ENCODE results near the gene EBF3. TPM values are rescaled to one million over a fixed set of nuclear protein-coding genes. Genes with fewer than 3 reads are reported as not detected.

The EBF3 gene
- total RNA-seq, 1 donor, result 6.0 TPM

- no peak overlapping the region for H3K4me3 ChIP-seq (ENCODE audit: low read depth, low read length)
- no peak for DNase-seq (ENCODE audit: low read depth)
- TF ChIP-seq, protein P1, sequence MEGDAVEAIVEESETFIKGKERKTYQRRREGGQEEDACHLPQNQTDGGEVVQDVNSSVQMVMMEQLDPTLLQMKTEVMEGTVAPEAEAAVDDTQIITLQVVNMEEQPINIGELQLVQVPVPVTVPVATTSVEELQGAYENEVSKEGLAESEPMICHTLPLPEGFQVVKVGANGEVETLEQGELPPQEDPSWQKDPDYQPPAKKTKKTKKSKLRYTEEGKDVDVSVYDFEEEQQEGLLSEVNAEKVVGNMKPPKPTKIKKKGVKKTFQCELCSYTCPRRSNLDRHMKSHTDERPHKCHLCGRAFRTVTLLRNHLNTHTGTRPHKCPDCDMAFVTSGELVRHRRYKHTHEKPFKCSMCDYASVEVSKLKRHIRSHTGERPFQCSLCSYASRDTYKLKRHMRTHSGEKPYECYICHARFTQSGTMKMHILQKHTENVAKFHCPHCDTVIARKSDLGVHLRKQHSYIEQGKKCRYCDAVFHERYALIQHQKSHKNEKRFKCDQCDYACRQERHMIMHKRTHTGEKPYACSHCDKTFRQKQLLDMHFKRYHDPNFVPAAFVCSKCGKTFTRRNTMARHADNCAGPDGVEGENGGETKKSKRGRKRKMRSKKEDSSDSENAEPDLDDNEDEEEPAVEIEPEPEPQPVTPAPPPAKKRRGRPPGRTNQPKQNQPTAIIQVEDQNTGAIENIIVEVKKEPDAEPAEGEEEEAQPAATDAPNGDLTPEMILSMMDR (IDR thresholded peaks at IDR 0.05; ENCODE audit: insufficient read depth, low read depth, low read length), result no peak
These were observed 18.5 kb downstream of the EBF3 start for GRCh38 chr10:129945526-129945925.

GRCh38 chr10:129945064-129945463, 19.0 kb downstream of the EBF3 start:
- no peak for DNase-seq (ENCODE audit: low read depth)
- H3K4me3 ChIP-seq (ENCODE audit: low read depth, low read length), result no peak overlapping the region
- TF ChIP-seq, protein P1 (IDR thresholded peaks at IDR 0.05; ENCODE audit: insufficient read depth, low read depth, low read length), result no peak

DNA sequence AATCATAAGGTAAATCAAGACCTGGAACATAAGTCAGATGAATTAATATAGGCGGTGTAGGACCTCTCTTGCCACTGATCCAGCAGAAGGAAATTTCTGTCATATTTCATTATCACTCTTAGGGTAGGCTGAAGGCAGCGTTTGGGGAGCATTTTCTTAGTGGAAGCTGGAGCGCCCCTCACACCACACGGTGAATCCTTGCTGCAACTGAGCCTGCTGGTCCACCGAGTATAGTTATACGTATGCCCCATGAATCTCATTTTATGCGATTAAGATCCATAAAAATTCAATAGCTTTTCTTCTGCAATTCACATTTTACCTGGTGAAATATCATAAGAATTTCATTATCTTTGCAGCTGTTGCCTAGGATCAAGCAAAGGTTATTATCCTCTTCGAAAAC, 19.6 kb downstream of the EBF3 start:
- no peak for DNase-seq (ENCODE audit: low read depth)
- no peak overlapping the region for H3K4me3 ChIP-seq (ENCODE audit: low read depth, low read length)
- TF ChIP-seq, protein P1 (IDR thresholded peaks at IDR 0.05; ENCODE audit: insufficient read depth, low read depth, low read length), result no peak

DNA sequence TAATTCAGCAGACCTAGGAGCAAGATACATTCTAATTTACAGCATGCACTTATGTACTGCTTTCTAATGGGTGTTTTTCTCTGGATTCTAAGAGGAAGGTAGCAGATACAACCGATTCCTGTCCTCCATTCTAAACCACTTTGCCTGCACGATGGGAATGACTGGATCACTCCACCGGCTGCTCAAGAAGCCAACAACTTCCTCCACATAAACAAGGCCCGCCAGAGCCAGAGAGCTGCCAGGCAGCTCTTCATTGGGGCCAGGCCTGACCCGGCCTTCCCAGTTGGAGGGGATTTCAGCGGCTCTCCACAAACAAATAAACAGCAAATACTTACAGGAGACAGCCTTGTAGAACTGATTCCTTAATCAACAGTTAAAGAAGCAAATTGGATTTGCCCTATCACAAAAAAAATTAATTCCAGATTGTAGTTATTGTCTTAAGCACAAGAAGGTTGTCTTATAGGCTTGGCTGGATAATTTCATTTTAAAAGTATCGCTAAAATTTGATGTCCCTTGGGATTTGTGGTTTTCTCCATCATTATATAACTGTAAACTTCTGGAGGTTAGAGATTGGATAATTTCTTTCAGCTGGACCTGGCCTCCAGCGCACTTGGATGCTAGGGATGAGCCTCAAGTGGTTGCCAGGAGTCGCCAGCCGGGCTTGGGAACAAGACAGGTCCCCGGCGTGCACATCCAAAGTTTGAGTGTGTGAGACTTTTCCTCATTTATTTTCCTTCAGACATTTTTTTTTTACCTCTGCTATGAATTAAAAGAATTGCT, 20.9 kb downstream of the EBF3 start:
- no peak overlapping the region for H3K4me3 ChIP-seq (ENCODE audit: low read depth, low read length)
- no peak for DNase-seq (ENCODE audit: low read depth)
- TF ChIP-seq, protein P1 (IDR thresholded peaks at IDR 0.05; ENCODE audit: insufficient read depth, low read depth, low read length), result no peak

DNA sequence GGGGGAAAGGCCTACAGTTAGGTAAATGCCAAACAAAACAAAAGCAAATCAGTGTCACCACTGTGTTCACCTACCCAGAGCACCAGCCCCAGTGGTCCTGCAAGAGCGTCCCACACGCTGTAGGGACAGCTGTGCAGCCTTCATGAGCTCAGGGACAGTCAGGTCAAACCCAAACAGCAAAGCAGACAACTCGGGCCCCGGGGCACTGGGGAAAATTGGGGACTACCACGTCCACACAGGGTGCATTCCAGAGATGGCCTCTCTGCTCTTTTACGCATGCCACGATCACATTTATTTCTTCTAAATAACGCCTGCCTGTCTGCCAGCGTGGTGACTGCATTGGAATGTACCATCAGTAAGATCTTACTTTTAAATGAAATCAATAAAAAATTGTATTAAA, 21.7 kb downstream of the EBF3 start:
- TF ChIP-seq, protein P1 (IDR thresholded peaks at IDR 0.05; ENCODE audit: insufficient read depth, low read depth, low read length), result no peak
- H3K4me3 ChIP-seq (ENCODE audit: low read depth, low read length), result no peak overlapping the region
- no peak for DNase-seq (ENCODE audit: low read depth)

DNA sequence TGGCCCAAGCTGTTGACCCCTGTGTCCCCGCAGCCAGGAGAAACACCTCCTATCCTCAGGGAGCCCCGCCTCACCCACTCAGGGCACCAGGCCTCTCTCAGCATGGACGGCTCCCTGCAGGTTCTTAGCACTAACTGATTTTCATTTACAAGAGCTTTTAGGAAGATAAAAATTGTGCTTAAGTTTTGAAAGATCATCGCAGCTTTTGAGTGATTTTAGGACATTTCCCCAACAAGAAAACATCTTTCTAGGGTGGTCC, 22.1 kb downstream of the EBF3 start:
- H3K4me3 ChIP-seq (ENCODE audit: low read depth, low read length), result no peak overlapping the region
- TF ChIP-seq, protein P1 (IDR thresholded peaks at IDR 0.05; ENCODE audit: insufficient read depth, low read depth, low read length), result no peak
- DNase-seq (ENCODE audit: low read depth), result no peak
